HG02588 (cell line): ENCODE results near the gene PARVB.

Experiments
- ATAC-seq: cut with Tn5 transposase; IDR thresholded peaks from one replicate; pipeline ENCODE4 v1.9.1; 2021; ENCODE audit warnings: mild to moderate bottlenecking, moderate library complexity; ENCODE audit not compliant: unreplicated experiment

PARVB gene

GRCh38 chr22:44129619-44129976 is 105.5 kb downstream of the PARVB start:
- no peak for ATAC-seq

- ATAC-seq: no peak
Measured at GRCh38 chr22:44130076-44130711, 106.1 kb downstream of the PARVB start.

GRCh38 chr22:44131412-44131811 is 107.3 kb downstream of the PARVB start:
- ATAC-seq: no peak

- ATAC-seq: no peak
Measured at GRCh38 chr22:44131989-44132685, 108.0 kb downstream of the PARVB start.

GRCh38 chr22:44132724-44133123 is 108.6 kb downstream of the PARVB start:
- ATAC-seq: no peak

- no peak for ATAC-seq
Measured at GRCh38 chr22:44133161-44133560, 109.1 kb downstream of the PARVB start.

GRCh38 chr22:44133901-44134571 is 109.9 kb downstream of the PARVB start:
- ATAC-seq: no peak

- ATAC-seq: no peak
Measured at GRCh38 chr22:44136112-44136511, 112.0 kb downstream of the PARVB start.

GRCh38 chr22:44136786-44137185 is 112.7 kb downstream of the PARVB start:
- no peak for ATAC-seq

GRCh38 chr22:44137415-44137814 is 113.3 kb downstream of the PARVB start:
- ATAC-seq: no peak

GRCh38 chr22:44139773-44140172 is 115.7 kb downstream of the PARVB start:
- no peak for ATAC-seq

GRCh38 chr22:44142421-44143104 is 118.5 kb downstream of the PARVB start:
- ATAC-seq: no peak

GRCh38 chr22:44143105-44143474 is 119.0 kb downstream of the PARVB start:
- no peak for ATAC-seq

GRCh38 chr22:44143579-44143978 is 119.5 kb downstream of the PARVB start:
- ATAC-seq: no peak

GRCh38 chr22:44144046-44144569 is 120.0 kb downstream of the PARVB start:
- ATAC-seq: no peak

GRCh38 chr22:44145544-44145943 is 121.4 kb downstream of the PARVB start:
- no peak for ATAC-seq

- no peak for ATAC-seq
Measured at GRCh38 chr22:44146088-44146861, 122.2 kb downstream of the PARVB start.

- ATAC-seq: no peak
Measured at GRCh38 chr22:44147008-44147645, 123.0 kb downstream of the PARVB start.

GRCh38 chr22:44147821-44148574 is 123.9 kb downstream of the PARVB start:
- no peak for ATAC-seq
